B cell (primary cell): ENCODE measurements around the gene CDK4. TPM values are rescaled to one million over a fixed set of nuclear protein-coding genes. Genes with fewer than 3 reads are reported as not detected.
A peak's percentile ranks its signal among the peaks of the same experiment; 100 is the strongest.

Source experiments
- ATAC-seq: fragments of 200-7000 bp; cut with Tn5 transposase; one replicate; pipeline ENCODE4 v1.10.0; 2021; ENCODE audit warnings: low read depth, mild to moderate bottlenecking, moderate number of reproducible peaks, moderate library complexity
- CTCF ChIA-PET: fragments of 350-600 bp; sonication (Branson Sonifier 250); formaldehyde crosslinking; loops from one replicate; lab custom pipeline; 2021; ENCODE audit warnings: antibody characterized with exemption, inconsistent platforms; lab: Charles Lee
- POLR2A ChIA-PET: fragments of 350-600 bp; sonication (Branson Sonifier 250); formaldehyde crosslinking; loops from one replicate; lab custom pipeline; 2021; ENCODE audit warnings: antibody characterized with exemption; lab: Charles Lee
- DNase-seq: peaks from one replicate; pipeline ENCODE4 v3.0.0; 2013
- H2AFZ ChIP-seq: 2 replicates; pipeline ENCODE4 v1.6.1; 2012; ENCODE audit warnings: mild to moderate bottlenecking, low read depth, low read length; ENCODE audit not compliant: insufficient read depth, poor library complexity, severe bottlenecking
- H3K27ac ChIP-seq, 2 donors: 1 replicate in 1 of 2; 2 replicates in 1 of 2; pipeline ENCODE4 v1.5.1; 2012 to 2013; ENCODE audit warnings: low read length in 2 of 2, mild to moderate bottlenecking in 2 of 2, moderate library complexity in 1 of 2
- H3K27me3 ChIP-seq, 4 experiments: fragments of 200-600 bp in 1 of 4; sonication (generic) in 1 of 4; replicated peaks in 1 of 4; 1 replicate in 2 of 4; 2 replicates in 2 of 4; pipeline versions ENCODE4 v1.6.1 to v1.7.0; 2013 to 2016; ENCODE audit warnings: low read length in 3 of 4, mild to moderate bottlenecking in 2 of 4, mixed read lengths in 1 of 4, moderate library complexity in 1 of 4; ENCODE audit not compliant: insufficient read depth in 4 of 4, control insufficient read depth in 3 of 4; ENCODE audit errors: control extremely low read depth in 1 of 4
- H3K36me3 ChIP-seq, 2 experiments: replicated peaks in 1 of 2; 1 replicate in 1 of 2; 2 replicates in 1 of 2; pipeline versions ENCODE4 v1.6.1 to v1.7.1; 2013; ENCODE audit warnings: low read length in 1 of 2; ENCODE audit not compliant: insufficient read depth in 2 of 2, control insufficient read depth in 1 of 2; ENCODE audit errors: control extremely low read depth in 1 of 2, extremely low read depth in 1 of 2
- H3K4me1 ChIP-seq, 2 donors: fragments of 200-600 bp in 1 of 2; sonication (generic) in 1 of 2; 1 replicate in 1 of 2; 2 replicates in 1 of 2; pipeline versions ENCODE4 v1.5.1 to v1.6.1; 2013 to 2017; ENCODE audit warnings: low read length in 2 of 2; ENCODE audit not compliant: control insufficient read depth in 2 of 2, insufficient read depth in 2 of 2
- H3K4me2 ChIP-seq: replicated peaks from 2 replicates; pipeline ENCODE3; 2012; ENCODE audit warnings: mild to moderate bottlenecking, low read depth, low read length; ENCODE audit not compliant: poor library complexity, severe bottlenecking
- H3K4me3 ChIP-seq, 5 experiments: fragments of 200-600 bp in 1 of 5; sonication (generic) in 1 of 5; 1 replicate in 3 of 5; 2 replicates in 2 of 5; pipeline versions ENCODE4 v1.5.1 to v1.7.0; 2011 to 2016; ENCODE audit warnings: low read length in 4 of 5, mild to moderate bottlenecking in 4 of 5, low read depth in 2 of 5, control low read depth in 1 of 5, moderate library complexity in 1 of 5; ENCODE audit not compliant: insufficient read depth in 1 of 5; ENCODE audit errors: control extremely low read depth in 1 of 5, extremely low read depth in 1 of 5
- H3K79me2 ChIP-seq: fragments of 200-600 bp; sonication (generic); one replicate; pipeline ENCODE4 v1.6.0; 2016; ENCODE audit warnings: low read length; ENCODE audit not compliant: control insufficient read depth, insufficient read depth
- H3K9ac ChIP-seq: fragments of 200-600 bp; sonication (generic); 2 replicates; pipeline ENCODE4 v1.6.1; 2017; ENCODE audit warnings: mild to moderate bottlenecking, low read length, moderate library complexity
- H3K9me3 ChIP-seq, 3 donors: one replicate each; pipeline versions ENCODE4 v1.6.1 to v1.7.1; 2013; ENCODE audit warnings: low read length in 2 of 3; ENCODE audit not compliant: control insufficient read depth in 2 of 3, insufficient read depth in 1 of 3; ENCODE audit errors: control extremely low read depth in 1 of 3
- H4K20me1 ChIP-seq: 2 replicates; pipeline ENCODE4 v1.6.0; 2012; ENCODE audit warnings: mild to moderate bottlenecking, low read length; ENCODE audit not compliant: insufficient read depth, control insufficient read depth, poor library complexity, severe bottlenecking
- H3K27ac Mint-ChIP-seq: one replicate; pipeline ENCODE4 v1.8.0; 2021; ENCODE audit warnings: mixed read lengths
- H3K27me3 Mint-ChIP-seq: one replicate; pipeline ENCODE4 v1.8.0; 2021; ENCODE audit warnings: mixed read lengths
- H3K4me1 Mint-ChIP-seq: one replicate; pipeline ENCODE4 v1.8.0; 2021; ENCODE audit warnings: mixed read lengths
- H3K4me3 Mint-ChIP-seq: one replicate; pipeline ENCODE4 v1.8.0; 2021; ENCODE audit warnings: mixed read lengths
- H3K9me3 Mint-ChIP-seq: one replicate; pipeline ENCODE4 v1.8.0; 2022; ENCODE audit warnings: mixed read lengths; ENCODE audit not compliant: insufficient read depth
- EZH2 ChIP-seq: IDR thresholded peaks from 2 replicates; pipeline ENCODE4 v1.6.1; 2012; ENCODE audit warnings: borderline replicate concordance, low read depth, mild to moderate bottlenecking, moderate library complexity, low read length; ENCODE audit not compliant: insufficient read depth, poor library complexity, severe bottlenecking
- WGBS: methylation state at CpG from one replicate; pipeline ENCODE4 v1.1.5; 2013; ENCODE audit warnings: missing lambda C conversion rate; ENCODE audit not compliant: insufficient coverage; 5-methylcytosine and 5-hydroxymethylcytosine counted together
- intact Hi-C: fragments of 100-400 bp; cut with micrococcal nuclease; formaldehyde crosslinking; loops from one replicate; pipeline ENCODE4 v1.10.0; 2022
- polyA plus RNA-seq: library from polyadenylated mRNA; depleted of rRNA; stranded (reverse); fragments of >200 nt; gene quantifications from 2 replicates; pipeline ENCODE4 v1.2.3, GENCODE V29; 2012
- total RNA-seq, 2 donors: library from RNA; stranded (reverse); fragments of 120-200 nt in 1 of 2; gene quantifications; 1 replicate in 1 of 2; 2 replicates in 1 of 2; pipeline versions ENCODE4 v1.2.3 to v1.2.4, GENCODE V29; 2013 to 2022
- TF ChIP-seq, protein P1 (sequence below): fragments of 200-600 bp; IDR thresholded peaks from one replicate; pipeline ENCODE4 v1.8.0; 2022; ENCODE audit warnings: antibody characterized with exemption, mild to moderate bottlenecking

The CDK4 gene
- total and polyA plus RNA-seq, 2 donors (not counting 1 experiment from before 2014, with no cell fraction given) = 34.8 to 44.6 TPM

- CTCF ChIA-PET = interaction anchor here (0.5 to 3.0 kb wide), 6 partner anchors 9 to 140 kb away, joined by 3 to 37 read pairs (median 4); no protein-coding TSS in a partner anchor
- peak; percentile 68 for DNase-seq
- Histone ChIP-seq H3K79me2 (peaks cover 38% of the 10 kb centered on the region), H3K4me3 (peak overlapping the region; percentile 22 to 63 (median 58)), H3K36me3 (peaks cover 0 to 12% of the 10 kb centered on the region in 2 experiments), H3K4me1 (peaks cover 29 to 32% of the 10 kb centered on the region in 2 donors), H2AFZ (peak overlapping the region; percentile 77), H3K4me2 (peak overlapping the region; percentile 87), H3K9me3 (peaks cover 0 to 13% (median 0%) of the 10 kb centered on the region in 3 donors), H3K9ac (peak overlapping the region; percentile 64), H3K27me3 (peaks cover 0 to 38% (median 26%) of the 10 kb centered on the region in 4 experiments), H3K27ac (no peak overlapping the region), H4K20me1 (peaks cover 38% of the 10 kb centered on the region)
- TF ChIP-seq, protein P1, sequence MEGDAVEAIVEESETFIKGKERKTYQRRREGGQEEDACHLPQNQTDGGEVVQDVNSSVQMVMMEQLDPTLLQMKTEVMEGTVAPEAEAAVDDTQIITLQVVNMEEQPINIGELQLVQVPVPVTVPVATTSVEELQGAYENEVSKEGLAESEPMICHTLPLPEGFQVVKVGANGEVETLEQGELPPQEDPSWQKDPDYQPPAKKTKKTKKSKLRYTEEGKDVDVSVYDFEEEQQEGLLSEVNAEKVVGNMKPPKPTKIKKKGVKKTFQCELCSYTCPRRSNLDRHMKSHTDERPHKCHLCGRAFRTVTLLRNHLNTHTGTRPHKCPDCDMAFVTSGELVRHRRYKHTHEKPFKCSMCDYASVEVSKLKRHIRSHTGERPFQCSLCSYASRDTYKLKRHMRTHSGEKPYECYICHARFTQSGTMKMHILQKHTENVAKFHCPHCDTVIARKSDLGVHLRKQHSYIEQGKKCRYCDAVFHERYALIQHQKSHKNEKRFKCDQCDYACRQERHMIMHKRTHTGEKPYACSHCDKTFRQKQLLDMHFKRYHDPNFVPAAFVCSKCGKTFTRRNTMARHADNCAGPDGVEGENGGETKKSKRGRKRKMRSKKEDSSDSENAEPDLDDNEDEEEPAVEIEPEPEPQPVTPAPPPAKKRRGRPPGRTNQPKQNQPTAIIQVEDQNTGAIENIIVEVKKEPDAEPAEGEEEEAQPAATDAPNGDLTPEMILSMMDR = peak; percentile 57
- TF ChIP-seq EZH2 = peak; percentile 98
- POLR2A ChIA-PET = interaction anchor here (1.1 kb wide), 1 partner anchor 9 kb away, joined by 4 read pairs; no protein-coding TSS in a partner anchor
- peak; percentile 78 for ATAC-seq
- peak overlapping the region; percentile 93 for H3K4me3 Mint-ChIP-seq
- intact Hi-C loops = loop anchor here (1.0 kb wide), 1 partner anchor 9 kb away; no protein-coding TSS in a partner anchor
- H3K4me1 Mint-ChIP-seq = peaks cover 32% of the 10 kb centered on the region
- 1% methylated on average over 59 of the region's 60 CpGs for WGBS
- no peaks in the 10 kb centered on the region for H3K9me3 Mint-ChIP-seq
- H3K27me3 Mint-ChIP-seq = peaks cover 24% of the 10 kb centered on the region
- H3K27ac Mint-ChIP-seq = no peak overlapping the region
These were observed 13.0 kb upstream of the CDK4 start for GRCh38 chr12:57765003-57765697.

- H3K4me3 ChIP-seq = peak overlapping the region; percentile 22 to 63 (median 58)
- intact Hi-C loops = loop anchor here (1.0 kb wide), 1 partner anchor 8 kb away; no protein-coding TSS in a partner anchor
- H4K20me1 ChIP-seq = peaks cover 43% of the 10 kb centered on the region
- H3K4me2 ChIP-seq = peak overlapping the region; percentile 87
- peaks cover 32 to 35% of the 10 kb centered on the region in 2 donors for H3K4me1 ChIP-seq
- no peak overlapping the region for H3K27ac ChIP-seq
- TF ChIP-seq, protein P1 = no peak
- TF ChIP-seq EZH2 = no peak
- ChIA-PET POLR2A (no interaction called here), CTCF (interaction anchor here (1.0 to 2.6 kb wide), 2 partner anchors 9 to 141 kb away, joined by 3 to 13 read pairs; no protein-coding TSS in a partner anchor)
- H3K27ac Mint-ChIP-seq = no peak overlapping the region
- H3K9ac ChIP-seq = peak overlapping the region; percentile 64
- H3K27me3 ChIP-seq = peaks cover 0 to 38% (median 26%) of the 10 kb centered on the region in 4 experiments
- peaks cover 0 to 15% of the 10 kb centered on the region in 2 experiments for H3K36me3 ChIP-seq
- peaks cover 24% of the 10 kb centered on the region for H3K27me3 Mint-ChIP-seq
- H3K9me3 Mint-ChIP-seq = no peaks in the 10 kb centered on the region
- H3K9me3 ChIP-seq = peaks cover 0 to 13% (median 0%) of the 10 kb centered on the region in 3 donors
- peak overlapping the region; percentile 93 for H3K4me3 Mint-ChIP-seq
- DNase-seq (no peak), ATAC-seq (peak; percentile 4)
- H3K4me1 Mint-ChIP-seq = peaks cover 37% of the 10 kb centered on the region
- H3K79me2 ChIP-seq = peaks cover 43% of the 10 kb centered on the region
- WGBS = 20% methylated on average over 17 of the region's 17 CpGs
- H2AFZ ChIP-seq = peak overlapping the region; percentile 77
These were observed 12.5 kb upstream of the CDK4 start for GRCh38 chr12:57764662-57765002.
